H1 (cell line): ENCODE data around the gene GRB7.

Experiments used
- CHD2 ChIP-seq: IDR thresholded peaks from 2 replicates; pipeline ENCODE4 v1.6.1; 2012; ENCODE audit warnings: low read length, improper control_type of control experiment
- EZH2 ChIP-seq: fragments of 200-600 bp; sonication (generic); IDR thresholded peaks from 2 replicates; pipeline ENCODE4 v1.7.1; 2012; ENCODE audit warnings: low read depth, mild to moderate bottlenecking, moderate library complexity, low read length, inconsistent platforms; ENCODE audit not compliant: severe bottlenecking
- TAF1 ChIP-seq: IDR thresholded peaks from 2 replicates; pipeline ENCODE4 v1.6.1; 2011; ENCODE audit warnings: mild to moderate bottlenecking, low read depth, low read length
- TF ChIP-seq, protein P1 (sequence below), 3 experiments: IDR thresholded peaks; 1 replicate in 2 of 3; 2 replicates in 1 of 3; pipeline versions ENCODE4 v1.5.1 to v1.6.1; 2011; ENCODE audit warnings: low read length in 3 of 3, mild to moderate bottlenecking in 3 of 3, inconsistent platforms in 2 of 3, low read depth in 1 of 3, moderate library complexity in 1 of 3; ENCODE audit not compliant: insufficient read depth in 1 of 3; ENCODE audit errors: control extremely low read depth in 1 of 3

GRCh38 chr17:39706921-39707337, 30.8 kb upstream of the GRB7 start:
- TF ChIP-seq TAF1: no peak
- TF ChIP-seq, protein P1, sequence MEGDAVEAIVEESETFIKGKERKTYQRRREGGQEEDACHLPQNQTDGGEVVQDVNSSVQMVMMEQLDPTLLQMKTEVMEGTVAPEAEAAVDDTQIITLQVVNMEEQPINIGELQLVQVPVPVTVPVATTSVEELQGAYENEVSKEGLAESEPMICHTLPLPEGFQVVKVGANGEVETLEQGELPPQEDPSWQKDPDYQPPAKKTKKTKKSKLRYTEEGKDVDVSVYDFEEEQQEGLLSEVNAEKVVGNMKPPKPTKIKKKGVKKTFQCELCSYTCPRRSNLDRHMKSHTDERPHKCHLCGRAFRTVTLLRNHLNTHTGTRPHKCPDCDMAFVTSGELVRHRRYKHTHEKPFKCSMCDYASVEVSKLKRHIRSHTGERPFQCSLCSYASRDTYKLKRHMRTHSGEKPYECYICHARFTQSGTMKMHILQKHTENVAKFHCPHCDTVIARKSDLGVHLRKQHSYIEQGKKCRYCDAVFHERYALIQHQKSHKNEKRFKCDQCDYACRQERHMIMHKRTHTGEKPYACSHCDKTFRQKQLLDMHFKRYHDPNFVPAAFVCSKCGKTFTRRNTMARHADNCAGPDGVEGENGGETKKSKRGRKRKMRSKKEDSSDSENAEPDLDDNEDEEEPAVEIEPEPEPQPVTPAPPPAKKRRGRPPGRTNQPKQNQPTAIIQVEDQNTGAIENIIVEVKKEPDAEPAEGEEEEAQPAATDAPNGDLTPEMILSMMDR (IDR thresholded peaks at IDR 0.05; ENCODE audit: control extremely low read depth in 1 of 3, insufficient read depth in 1 of 3, low read depth in 1 of 3, low read length in 3 of 3): no peak
- TF ChIP-seq EZH2: no peak
- TF ChIP-seq CHD2: no peak
